Fibroblast of the conjunctiva (primary cell): ENCODE data around the gene MAPKAP1.
A peak's percentile ranks its signal among the peaks of the same experiment; 100 is the strongest.

Experiments used
- DNase-seq: peaks from one replicate; pipeline ENCODE4 v3.0.0-alpha.2; 2010; ENCODE audit warnings: low read depth

The MAPKAP1 gene

DNA sequence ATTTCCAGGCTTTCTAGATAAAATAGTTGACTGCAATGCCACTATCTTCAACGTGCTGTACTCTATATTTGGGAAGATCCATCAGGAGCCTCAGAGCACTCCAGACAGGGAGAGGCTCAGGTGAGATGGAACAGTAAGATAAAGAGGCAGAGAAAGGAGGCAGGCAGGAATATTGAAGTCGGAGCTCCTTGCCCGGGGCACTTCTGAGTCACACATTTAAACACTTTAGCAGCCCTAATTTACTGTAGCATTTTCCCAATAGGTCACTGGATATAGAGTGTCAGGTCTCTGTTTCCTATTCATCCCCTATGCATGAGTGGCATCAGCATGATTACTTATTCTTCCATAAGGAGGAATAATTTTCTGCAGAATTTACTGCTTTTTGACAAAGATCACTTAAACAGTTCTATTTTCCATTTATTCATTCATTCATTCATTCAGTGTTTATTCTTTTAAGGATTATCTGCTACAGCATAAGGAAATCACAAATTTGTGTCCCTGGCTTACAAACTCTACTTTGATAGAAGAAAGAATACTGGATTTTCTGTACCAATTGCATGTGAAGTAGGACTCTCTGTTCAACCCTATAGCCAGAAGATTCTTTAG is 170.7 kb downstream of the MAPKAP1 start:
- DNase-seq: no peak

DNA sequence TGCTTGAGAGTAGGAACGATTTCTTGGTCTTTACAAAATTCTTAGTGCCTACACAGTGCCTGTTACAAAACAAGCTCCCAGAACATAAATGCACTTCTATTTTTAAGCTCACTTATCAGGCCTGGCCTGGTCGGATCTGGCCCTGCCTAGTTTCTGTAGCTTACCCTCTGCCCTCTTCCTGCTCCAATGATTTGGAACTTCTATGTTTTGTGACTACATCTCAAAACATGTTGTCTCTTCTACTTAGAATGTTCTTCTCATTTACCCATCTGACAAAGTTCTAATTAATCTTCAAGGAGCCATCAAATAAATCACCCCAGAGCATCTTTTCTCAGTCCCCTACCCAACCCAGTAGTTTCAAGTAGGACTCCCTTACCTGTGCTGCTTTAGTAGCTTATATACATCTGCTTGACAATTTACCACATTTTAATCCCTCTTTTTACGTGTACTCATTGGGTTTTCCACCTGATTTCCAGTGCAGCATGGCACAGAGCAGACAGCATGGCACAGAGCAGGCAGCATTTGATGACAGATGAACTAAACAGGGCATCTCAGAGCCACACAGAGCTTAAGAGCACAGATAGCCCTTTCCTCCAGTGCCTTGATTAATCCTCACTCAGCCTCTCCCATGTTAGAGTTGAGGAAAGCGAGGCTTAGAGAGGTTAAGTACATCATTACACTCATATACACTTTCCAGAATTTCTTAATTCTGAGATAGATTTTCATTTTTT is 171.9 kb downstream of the MAPKAP1 start:
- DNase-seq: no peak

DNA sequence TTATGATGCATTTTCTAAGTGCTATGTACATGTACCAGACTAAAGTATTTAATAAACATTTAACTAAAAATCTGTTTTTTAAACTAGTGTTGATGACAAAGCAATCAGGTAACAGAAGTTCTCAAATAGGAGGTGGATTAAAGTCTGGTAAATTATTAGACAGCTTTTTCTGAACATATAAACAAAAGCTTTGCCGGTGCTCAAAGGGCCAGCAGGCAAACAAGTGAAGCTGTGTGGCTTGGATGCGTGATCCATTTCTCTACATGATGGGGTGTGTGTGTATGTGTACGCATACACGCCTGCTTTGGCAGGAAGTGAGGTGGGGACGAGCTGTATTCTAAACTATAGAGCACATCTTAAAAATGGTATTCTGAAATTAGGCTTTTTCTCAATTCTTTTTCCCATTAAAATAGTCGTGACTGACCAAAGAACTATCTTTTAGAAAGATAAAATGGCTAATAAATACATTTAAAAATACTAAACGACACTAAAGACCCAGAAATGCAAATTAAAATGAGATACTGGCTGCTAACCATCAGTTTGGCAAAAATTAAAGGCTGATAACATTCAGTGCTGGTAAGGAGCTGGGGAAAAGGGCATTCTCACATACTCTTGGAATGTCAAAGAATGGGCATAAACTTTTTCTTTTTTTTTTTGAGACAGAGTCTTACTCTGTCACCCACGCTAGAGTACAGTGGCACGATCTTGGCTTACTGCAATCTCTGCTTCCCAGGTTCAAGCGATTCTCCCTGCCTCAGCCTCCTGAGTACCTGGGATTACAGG is 174.0 kb downstream of the MAPKAP1 start:
- no peak for DNase-seq

DNA sequence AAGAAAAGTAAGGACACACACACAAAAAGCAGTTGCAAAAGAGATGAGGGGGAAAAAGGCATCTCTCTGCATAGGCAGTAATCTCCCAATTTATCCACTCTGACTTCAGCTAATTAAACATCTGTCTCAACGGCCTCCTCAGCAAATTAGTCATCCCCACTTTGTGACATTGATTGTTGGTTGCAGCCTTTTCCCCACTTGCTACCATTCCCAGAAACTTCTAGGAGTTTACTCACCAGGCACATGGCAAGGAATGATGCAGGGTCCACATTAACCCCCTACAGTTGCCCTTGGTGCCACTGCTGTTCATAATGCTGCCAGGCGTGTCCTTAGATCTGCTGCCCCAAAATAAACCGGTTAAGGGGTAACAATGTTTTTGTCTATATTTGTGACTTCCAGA is 174.6 kb downstream of the MAPKAP1 start:
- DNase-seq: no peak

DNA sequence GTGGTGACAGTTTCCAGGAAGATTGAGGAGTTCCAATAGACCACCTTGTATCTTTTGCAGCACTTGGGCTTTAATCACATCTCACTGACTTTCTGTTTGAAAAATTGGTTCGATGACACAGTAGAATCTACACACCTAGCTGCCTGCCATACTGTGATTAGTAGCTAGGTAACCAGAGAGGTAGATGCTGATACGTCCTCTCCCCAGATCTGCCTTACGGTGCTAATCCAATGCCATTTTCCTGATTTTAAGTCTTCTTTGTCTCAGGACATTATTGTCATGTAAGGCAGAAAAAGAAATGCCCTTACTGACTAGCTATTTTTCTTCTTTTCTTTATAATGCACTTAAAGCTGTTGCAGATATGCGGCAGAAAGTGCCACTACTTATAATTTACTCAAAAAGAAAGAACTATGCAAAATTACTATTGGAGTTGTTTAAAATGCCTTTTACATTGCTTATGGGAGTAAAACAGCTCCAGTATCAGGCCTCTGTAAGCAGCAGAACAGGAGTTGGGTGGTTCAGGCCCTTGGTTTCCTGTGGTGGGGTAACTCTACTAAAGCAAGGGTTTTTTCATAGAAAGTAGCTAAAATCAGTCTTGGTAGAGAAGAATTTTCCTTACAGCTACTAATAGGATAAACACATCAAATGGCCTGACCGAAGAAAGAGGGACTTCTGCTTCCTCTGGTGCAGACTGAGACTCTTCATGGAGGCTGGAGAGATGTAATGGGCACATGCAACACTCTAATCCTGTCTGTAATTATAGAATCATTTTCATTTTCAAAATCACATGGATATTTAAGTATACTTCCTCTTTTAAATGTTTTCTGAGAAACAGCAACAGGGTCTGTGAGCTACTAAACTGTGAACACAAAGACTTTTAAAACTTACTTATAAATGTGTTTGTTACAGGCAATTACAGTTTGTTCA is 177.2 kb downstream of the MAPKAP1 start:
- DNase-seq: no peak

DNA sequence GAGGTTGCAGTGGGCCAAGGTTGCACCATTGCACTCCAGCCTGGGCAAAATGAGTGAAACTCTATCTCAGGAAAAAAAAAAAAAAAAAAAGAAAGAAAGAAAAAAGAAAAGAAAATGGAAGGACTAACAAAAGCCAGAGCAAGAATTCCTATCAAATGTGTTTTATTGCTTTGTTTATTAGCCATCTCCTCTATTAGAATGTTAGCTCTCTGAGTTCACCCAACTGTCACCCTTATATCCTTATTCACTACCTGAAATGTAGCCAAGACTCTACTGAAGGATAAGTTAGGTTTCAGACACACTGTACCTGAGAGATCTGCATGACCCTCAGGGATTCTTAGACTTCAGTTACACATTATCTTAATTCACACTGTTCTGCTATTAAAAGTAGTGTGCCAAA is 177.9 kb downstream of the MAPKAP1 start:
- no peak for DNase-seq

DNA sequence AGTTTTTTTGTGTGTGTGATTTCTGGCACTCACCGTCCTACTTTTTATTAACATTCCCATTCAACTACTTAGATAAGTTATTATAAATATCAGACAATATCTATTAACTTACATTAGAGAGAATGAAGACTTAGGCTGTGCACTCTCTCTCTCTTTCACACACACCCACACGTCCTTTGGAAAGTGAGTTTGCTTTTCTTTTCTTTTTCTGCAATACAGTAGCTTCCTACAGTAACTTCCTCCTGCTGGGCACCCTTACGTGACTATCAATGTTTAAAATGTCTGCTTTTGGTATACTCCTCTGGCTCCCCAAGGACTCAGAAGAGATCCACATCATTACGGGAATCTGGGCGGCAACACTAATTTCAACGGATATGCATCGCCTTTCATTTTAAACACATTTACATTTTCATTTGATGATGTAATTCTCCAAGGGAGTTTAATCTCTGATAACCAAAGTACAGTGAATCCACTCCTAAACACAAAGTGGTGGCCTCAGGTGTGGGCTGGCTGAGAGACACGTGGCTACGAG is 179.5 kb downstream of the MAPKAP1 start:
- DNase-seq: no peak

DNA sequence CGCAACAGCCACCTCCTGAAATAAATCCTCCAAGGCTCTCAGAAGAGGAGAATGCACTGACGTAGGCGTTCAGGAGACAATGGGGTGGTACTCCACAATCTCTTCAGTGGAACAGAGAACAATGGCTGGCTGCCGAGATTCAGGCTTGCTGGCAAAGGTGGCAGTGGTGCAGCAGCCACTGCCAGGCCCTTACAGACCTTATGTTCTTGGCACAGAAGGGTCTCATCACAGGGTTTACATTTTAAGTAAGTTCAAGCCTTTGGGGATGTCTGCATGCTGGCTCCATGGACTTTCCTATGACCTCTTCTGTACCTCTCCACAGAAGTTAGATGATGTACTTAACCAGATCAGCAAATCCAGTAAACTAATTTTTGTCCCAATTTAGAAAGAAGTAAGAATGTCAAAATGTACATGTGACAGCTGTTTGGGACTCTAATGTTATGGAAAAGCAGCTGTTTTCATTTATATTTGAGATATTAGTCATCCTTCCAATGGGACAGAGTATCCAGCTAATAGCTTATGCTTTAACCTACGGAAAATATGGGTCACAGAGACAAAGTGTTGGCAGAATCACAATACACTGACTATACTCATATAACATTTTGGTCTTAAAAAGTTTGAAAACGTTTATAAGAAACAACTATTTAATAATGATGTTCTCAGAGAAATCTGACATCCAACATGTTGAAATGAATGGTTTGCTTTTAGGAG is 180.9 kb downstream of the MAPKAP1 start:
- peak; percentile 90 for DNase-seq

DNA sequence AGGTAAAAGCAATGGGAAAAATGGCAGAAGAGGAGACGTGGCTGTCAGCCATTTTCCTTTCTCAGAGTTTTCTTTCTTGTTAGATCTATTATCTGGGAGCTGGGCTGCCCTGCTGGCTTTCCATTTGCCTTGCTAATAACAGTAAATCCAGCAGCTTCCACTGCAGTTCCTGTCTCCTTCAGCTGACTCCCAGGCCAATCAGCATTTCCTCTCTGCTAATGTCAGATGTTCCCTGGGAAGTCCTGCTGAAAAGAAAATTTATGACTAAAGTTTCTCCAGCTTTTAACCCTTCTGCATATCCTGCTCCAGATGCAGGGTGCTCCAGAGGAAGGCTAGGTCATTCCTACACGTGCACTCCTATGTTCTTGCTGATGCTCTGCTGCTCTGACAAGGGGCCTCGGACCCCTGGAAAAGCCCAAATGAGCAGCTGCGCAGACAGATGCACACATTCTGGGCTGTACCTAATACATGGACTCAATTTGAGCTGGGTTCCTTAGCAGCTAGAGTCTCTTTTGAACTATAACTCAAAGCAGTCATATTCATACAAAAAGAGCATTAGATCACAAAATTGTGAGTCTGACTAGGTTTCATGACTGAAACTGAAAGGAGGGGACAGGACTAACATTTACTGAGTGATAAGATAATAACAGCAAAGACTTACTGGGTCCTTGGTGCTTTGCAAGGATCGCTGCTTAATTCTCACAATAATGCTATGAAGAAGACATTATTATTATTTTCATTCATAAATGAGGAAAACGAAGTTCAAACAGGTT is 182.2 kb downstream of the MAPKAP1 start:
- DNase-seq: no peak

DNA sequence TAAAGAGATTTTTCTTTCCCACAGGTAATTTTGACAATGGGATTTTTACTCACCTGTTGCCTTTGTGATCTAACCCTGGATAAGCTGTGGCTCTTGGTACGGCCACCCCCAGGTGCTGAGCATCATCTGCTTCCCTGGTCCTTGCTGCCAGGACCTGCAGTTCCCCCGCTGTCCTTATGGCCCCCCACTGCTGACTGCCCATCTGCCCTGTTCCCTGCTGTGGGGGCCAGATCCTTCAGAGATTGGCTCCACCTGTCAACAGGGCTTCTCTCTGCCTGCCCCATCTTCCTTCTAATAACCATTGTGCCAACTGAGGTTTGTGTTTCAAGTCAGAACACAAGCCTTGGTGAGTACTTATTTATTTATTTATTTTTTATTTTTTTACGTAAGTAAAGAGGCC is 183.3 kb downstream of the MAPKAP1 start:
- no peak for DNase-seq

DNA sequence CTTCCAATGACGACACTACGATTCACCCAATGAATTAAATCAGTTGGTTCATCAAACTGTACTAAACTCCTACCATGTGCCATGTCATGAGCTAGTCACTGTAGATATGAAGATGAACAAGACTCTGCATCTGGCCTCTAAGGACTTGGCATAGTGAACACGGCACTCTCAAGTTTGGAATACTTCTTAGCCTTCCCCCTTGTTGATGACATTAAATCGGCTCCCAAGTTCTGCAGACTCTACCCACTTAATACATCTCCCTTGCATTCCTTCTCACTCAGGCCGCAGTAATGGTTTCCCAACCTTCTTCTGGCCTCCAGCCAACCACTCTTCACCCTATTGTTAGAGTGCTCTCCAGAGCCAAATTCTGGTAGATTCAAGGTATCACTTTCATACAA is 184.7 kb downstream of the MAPKAP1 start:
- no peak for DNase-seq

DNA sequence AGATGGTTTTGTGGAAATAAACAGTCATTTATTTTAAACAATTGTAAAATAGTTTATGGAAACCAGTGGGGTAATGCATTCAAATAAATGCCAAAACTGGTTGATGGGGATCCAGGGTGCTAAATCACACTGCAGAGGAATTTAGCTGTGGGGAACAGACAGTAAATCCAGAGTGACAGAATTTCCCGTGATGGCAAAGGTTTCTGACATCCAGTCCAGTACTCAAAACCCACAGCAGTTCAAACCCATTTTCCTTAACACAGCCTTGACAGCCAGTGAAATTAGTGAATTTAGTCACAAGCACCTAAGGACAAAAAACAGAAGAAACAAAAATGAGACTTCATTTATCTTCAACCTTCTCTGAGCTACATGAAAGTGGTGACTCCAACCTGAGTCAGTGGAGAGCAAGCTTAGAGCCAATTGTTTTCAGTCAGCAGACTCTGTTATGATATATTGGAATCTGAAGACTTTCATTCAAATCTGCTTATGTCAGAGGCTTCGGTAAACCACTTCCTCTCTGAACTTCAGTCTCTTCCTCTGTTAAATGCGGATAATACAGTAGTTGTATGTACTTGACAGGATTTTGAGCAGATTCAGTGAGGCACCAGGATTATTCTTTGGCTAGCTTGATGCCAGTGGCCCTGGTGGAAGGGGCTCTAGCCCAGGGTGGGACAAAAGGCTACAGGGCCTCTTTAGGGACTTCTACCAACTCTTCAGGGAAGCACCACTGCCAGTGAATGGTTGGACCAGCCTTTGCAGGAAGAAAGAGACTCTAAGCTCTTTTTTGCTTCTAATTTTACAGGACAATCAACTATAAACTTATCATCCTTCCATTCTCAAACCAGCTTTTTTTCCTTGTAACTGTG is 185.3 kb downstream of the MAPKAP1 start:
- peak; percentile 67 for DNase-seq

DNA sequence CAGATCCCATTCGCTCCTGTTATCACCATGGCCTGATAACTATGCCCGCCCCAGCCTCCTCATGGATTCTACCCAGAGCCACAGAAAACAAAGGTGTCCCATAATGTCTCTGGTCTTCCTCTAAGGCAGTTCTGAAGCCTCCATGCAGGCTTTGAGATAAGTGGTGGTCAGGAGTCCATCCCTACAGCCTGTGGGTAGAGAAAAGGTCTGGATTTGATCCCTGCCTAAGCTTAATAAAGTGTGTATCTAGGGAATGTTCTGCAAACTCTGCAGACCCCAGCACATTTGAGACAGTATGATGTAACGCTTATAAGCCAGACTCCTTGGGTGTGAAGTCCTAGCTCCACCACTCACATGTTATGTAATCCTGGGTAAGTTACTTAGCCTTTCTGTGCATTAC is 187.3 kb downstream of the MAPKAP1 start:
- DNase-seq: no peak

DNA sequence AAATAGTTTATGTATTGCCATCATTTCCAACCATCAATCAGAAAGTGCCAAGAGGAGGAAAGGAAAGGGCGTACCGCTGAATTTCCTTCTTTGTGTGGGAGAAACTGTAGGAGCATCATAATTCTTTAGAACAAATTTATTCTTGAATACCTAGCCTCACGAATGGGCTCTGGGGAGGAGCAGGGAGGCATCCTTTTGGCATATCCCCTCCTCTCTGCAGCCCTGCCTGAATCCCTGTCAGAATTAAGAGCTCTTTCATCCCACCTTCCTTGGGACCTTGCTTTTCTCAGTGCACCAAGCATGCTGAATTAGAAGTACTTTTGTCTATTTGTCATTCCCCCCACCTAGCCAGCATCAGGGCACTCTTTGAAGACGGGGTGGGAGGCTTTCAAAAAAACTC is 189.4 kb downstream of the MAPKAP1 start:
- DNase-seq: no peak

DNA sequence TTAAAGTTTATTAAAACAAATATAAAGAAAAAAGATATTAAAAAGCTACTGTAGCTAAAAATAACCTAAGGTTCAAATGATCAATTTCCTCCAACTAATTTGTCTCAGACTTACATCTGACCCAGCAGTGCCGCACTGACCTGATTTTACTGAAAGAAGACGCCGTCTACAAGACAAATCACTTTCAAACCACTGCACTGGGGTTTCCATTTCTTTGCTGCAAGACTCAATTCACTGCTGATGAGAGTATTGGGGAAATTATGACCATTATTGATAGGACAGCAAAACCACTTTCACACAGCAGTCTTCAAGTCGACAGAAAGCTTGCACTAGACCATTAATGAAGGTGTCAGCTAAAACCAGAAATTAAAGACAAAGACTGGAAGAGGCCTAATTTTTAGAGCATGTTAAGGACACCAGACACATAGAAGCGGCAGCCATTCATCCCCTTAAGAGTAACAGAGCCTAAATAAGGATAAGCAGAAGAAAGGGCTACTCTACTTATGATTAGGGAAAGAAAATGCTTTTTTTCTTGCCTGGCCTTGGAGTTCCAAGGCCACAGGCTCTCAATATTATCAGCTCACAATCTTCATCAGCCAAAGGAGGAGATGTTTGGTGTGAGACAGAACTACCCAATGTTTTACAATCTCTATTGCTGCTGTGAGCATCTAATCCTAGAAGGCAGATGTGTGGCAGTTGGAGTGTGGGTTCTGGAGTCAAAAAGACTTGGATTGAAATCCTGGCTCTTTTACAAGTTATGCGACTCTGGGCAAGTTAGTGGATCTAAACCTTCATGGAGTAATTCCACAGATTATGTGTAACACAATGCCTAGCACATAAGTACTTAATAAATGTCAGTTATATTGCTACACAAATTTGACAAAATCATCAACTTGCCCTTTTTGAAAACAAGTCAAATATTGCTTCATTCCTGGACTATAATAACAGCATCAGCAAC is 190.7 kb downstream of the MAPKAP1 start:
- no peak for DNase-seq

DNA sequence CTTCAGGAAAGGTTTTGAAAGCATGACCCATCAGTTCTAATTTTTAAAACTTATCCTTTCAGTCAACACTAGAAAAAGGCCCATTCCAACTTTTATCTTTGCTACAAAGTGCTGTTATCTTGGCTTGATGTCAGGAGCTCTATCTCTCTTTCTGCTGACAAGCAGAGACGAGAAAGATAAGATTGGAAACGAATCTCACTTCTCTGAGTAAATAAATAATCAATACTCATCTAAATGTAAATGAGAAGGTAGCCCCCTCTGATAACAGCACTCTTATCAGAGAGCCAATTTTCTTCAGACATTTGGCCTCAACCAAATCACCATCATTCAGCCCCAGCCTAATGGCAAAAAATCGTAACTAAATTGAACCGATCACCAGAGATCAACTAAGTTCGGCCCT is 191.7 kb downstream of the MAPKAP1 start:
- no peak for DNase-seq

DNA sequence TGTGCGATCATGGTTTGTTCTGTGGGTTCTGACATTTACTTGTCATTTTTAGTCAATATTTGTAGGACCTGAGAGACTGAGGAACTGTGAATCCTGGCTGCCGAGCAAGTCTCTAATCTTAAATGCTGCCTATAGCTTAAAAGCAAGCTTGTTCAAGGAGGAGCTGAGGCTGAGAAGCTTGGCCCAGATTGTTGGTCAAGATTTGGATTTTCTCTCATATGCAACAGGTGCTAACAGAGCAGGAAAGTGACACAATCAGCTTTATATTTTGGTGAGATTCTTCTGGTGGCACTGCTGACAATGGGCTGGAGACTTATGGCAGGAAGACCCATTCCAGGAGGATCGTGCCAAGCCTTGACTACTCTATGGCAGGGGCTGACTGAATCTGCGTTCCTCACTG is 192.5 kb downstream of the MAPKAP1 start:
- DNase-seq: no peak

DNA sequence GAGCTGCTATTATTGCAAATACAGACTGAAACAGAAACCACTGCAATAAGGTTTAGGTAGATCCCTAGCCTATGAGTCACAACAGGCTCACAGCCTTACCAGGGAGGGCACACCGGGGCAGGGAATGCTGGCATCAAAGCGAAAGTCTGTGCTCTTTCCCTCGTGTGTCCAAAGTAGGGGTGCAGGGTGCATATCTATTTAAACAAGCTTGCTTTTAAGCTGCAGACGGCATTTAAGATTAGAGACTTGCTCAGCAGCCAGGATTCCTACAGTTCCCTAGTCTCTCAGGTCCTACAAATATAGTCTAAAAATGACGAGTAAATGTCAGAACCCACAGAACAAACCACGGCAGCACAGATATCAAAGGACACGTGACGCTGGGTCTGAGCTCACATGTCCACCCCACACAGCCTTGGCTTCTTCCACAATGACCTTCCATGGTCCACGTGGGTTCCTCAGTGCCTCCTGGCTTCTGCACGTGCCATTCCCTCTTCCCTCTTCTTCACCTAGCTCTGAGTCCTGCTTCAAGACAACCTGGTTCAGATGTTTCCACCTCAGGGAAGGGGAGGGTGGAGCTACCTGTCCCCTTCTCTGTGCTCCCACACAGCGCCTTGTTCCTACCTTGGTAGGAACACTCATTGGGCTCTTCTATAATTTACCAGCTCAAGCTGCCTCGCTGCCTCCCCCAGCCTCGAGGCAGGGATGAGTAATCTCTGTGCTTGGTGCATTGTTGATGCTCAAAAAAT is 193.2 kb downstream of the MAPKAP1 start:
- DNase-seq: no peak
